BLaER1 (cell line): ENCODE results near the gene MYH14.

Source experiments
- H3K27ac ChIP-seq: shearing (Covaris generic); formaldehyde crosslinking; 2 replicates; pipeline ENCODE4 v1.8.1; 2022
- H3K27me3 ChIP-seq: shearing (Covaris generic); formaldehyde crosslinking; 2 replicates; pipeline ENCODE4 v1.8.1; 2022
- H3K36me3 ChIP-seq: shearing (Covaris generic); formaldehyde crosslinking; 2 replicates; pipeline ENCODE4 v1.8.1; 2022
- H3K4me1 ChIP-seq: shearing (Covaris generic); formaldehyde crosslinking; 2 replicates; pipeline ENCODE4 v1.8.1; 2022
- H3K4me2 ChIP-seq: shearing (Covaris generic); formaldehyde crosslinking; 2 replicates; pipeline ENCODE4 v1.8.1; 2022
- H3K4me3 ChIP-seq: shearing (Covaris generic); formaldehyde crosslinking; 2 replicates; pipeline ENCODE4 v1.8.1; 2022
- H3K9ac ChIP-seq: shearing (Covaris generic); formaldehyde crosslinking; 2 replicates; pipeline ENCODE4 v1.8.1; 2022
- H3K9me3 ChIP-seq: shearing (Covaris generic); formaldehyde crosslinking; 2 replicates; pipeline ENCODE4 v1.8.1; 2022
- H4K20me1 ChIP-seq: shearing (Covaris generic); formaldehyde crosslinking; 2 replicates; pipeline ENCODE4 v1.8.1; 2022
- Cebpa-rat ChIP-seq: shearing (Covaris generic); IDR thresholded peaks from 2 replicates; pipeline ENCODE4 v1.8.1; 2022

Gene MYH14

DNA sequence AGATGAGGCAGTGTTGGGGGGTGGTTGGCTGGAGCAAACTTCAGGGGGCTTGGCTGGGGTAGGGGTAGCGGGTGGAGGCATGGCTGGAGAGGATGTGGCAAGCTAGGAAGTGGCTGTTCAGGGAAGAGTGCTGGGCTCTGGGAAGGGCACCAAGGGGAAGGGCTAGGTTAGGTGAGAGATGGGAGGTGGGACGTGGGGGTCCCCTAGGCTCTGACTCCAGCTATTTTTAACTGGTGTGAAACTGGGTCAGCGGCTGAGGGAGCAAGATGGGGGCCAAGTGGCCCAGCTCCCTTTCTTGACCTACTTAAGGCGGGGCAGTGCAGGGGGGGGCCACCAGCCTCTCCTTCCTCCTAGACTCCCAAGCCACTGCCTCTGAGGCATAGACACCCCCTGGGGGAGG, 118.4 kb downstream of the MYH14 start:
- TF ChIP-seq Cebpa-rat: no peak
- H3K4me1 ChIP-seq: peaks cover 14% of the 10 kb centered on the region
- no peak overlapping the region for H3K27ac ChIP-seq
- peaks cover 58% of the 10 kb centered on the region for H3K27me3 ChIP-seq
- H3K4me3 ChIP-seq: no peak overlapping the region
- no peak overlapping the region for H3K4me2 ChIP-seq
- no peaks in the 10 kb centered on the region for H3K9me3 ChIP-seq
- H3K9ac ChIP-seq: no peak overlapping the region
- no peaks in the 10 kb centered on the region for H3K36me3 ChIP-seq
- peaks cover 6% of the 10 kb centered on the region; the same call in 1 of the 2 replicates for H4K20me1 ChIP-seq

DNA sequence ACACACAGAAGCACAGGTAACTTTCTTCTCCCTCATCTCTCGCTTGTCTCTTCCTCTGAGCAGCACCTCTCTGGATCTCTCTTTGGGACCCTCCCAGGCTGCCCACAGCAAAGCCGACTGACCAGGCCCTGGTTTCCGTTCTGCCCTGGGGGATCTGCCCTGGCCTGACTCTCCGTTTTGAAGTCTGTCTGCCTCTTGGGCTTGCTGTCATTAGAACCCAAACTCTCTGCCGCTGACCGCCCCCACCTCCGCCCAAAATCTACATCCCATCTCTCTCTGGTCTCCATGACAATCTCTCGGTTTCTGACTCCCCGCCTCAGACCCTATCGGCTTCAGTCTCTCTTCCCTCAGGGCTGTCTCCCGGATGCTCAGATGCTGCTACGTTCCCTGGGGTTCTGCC, 118.8 kb downstream of the MYH14 start:
- H3K4me3 ChIP-seq: no peak overlapping the region
- H3K4me1 ChIP-seq: peaks cover 14% of the 10 kb centered on the region
- H4K20me1 ChIP-seq: peaks cover 6% of the 10 kb centered on the region; the same call in 1 of the 2 replicates
- H3K4me2 ChIP-seq: no peak overlapping the region
- H3K9me3 ChIP-seq: no peaks in the 10 kb centered on the region
- H3K36me3 ChIP-seq: no peaks in the 10 kb centered on the region
- TF ChIP-seq Cebpa-rat: no peak
- no peak overlapping the region for H3K27ac ChIP-seq
- H3K9ac ChIP-seq: no peak overlapping the region
- peaks cover 58% of the 10 kb centered on the region for H3K27me3 ChIP-seq

GRCh38 chr19:50322931-50323781, 119.7 kb downstream of the MYH14 start:
- Histone ChIP-seq H3K4me3 (no peak overlapping the region), H3K4me1 (peaks cover 14% of the 10 kb centered on the region), H3K36me3 (no peaks in the 10 kb centered on the region), H3K9ac (no peak overlapping the region), H3K9me3 (no peaks in the 10 kb centered on the region; the same call in 1 of the 2 replicates), H3K4me2 (no peak overlapping the region), H4K20me1 (peaks cover 6% of the 10 kb centered on the region; the same call in 1 of the 2 replicates), H3K27ac (no peak overlapping the region), H3K27me3 (peaks cover 58% of the 10 kb centered on the region)
- no peak for TF ChIP-seq Cebpa-rat

GRCh38 chr19:50323782-50324133, 120.3 kb downstream of the MYH14 start:
- TF ChIP-seq Cebpa-rat: no peak
- Histone ChIP-seq H3K4me3 (no peak overlapping the region), H3K4me1 (peaks cover 14% of the 10 kb centered on the region), H3K4me2 (no peak overlapping the region), H3K27me3 (peaks cover 57% of the 10 kb centered on the region), H3K36me3 (no peaks in the 10 kb centered on the region), H4K20me1 (peaks cover 6% of the 10 kb centered on the region; the same call in 1 of the 2 replicates), H3K9ac (no peak overlapping the region), H3K27ac (no peak overlapping the region), H3K9me3 (peaks cover 5% of the 10 kb centered on the region)

DNA sequence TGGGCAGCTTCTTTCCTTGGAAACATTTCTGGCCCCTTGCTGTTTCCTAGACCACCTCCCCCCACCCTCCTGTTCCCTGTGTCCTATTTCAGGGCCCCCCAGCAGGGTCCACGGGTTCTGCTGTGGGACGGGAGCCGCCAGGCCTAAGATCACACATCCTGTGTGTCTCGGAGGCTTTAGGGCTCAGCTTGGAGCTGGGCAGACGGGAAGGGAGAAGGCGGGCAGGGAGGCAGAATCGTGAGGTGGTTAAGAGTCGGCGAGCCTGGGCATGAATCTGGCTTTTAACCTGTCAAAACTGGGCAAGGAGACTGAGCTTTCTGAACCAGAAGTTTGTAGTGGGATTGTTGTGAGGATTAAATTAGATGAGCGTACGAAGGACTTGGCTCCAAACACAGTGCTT, 120.9 kb downstream of the MYH14 start:
- no peak for TF ChIP-seq Cebpa-rat
- Histone ChIP-seq H3K27ac (no peak overlapping the region), H3K9ac (no peak overlapping the region), H4K20me1 (peaks cover 6% of the 10 kb centered on the region; the same call in 1 of the 2 replicates), H3K27me3 (peaks cover 51% of the 10 kb centered on the region), H3K4me2 (no peak overlapping the region), H3K36me3 (no peaks in the 10 kb centered on the region), H3K4me1 (peaks cover 14% of the 10 kb centered on the region), H3K9me3 (peaks cover 8% of the 10 kb centered on the region), H3K4me3 (no peak overlapping the region)

DNA sequence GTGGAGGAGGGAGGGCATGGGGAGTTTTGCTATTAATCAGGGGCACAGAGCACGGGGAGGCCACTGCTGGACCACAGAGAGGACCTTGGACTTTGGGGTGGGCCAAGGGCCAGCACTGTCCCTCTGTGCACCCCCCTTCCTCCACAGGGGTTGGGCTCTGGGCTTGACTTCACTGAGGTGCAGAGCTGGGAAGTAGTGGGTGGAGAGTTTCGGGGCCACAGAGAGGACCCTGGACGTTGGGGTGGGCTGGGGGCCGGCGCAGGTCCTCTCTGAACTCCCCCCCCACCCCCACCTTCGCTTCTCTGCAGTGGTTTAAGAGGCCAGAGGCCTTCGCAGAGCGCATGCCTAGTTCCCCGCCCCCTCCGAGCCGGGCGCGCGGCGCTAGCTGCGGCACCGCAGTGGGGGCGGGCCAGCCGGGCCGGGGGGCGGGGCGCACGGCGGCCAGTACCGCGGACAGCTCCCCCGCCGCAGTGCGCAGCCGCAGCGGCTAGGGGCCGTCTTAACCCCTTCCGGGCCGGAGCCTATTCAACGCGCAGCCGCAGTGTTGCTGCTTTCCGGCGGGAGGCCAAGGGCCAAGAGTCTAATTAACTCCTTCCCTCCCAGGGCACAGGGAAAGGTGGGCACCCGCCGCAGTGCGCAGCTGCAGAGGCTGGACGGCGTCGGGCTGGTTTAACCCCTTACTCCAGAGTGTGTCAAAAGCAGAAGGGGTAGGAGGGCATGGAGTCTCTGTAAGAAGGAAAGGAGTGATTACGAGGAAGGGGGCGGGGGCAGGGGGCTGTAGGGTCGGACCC, 122.1 kb downstream of the MYH14 start:
- peak overlapping the region; percentile 56 for H3K4me3 ChIP-seq
- no peak for TF ChIP-seq Cebpa-rat
- peak overlapping the region; percentile 91 for H3K4me2 ChIP-seq
- H4K20me1 ChIP-seq: peaks cover 6% of the 10 kb centered on the region; the same call in 1 of the 2 replicates
- H3K4me1 ChIP-seq: peaks cover 22% of the 10 kb centered on the region
- peaks cover 46% of the 10 kb centered on the region for H3K27me3 ChIP-seq
- peaks cover 13% of the 10 kb centered on the region for H3K9me3 ChIP-seq
- H3K9ac ChIP-seq: no peak overlapping the region
- H3K36me3 ChIP-seq: no peaks in the 10 kb centered on the region
- no peak overlapping the region for H3K27ac ChIP-seq

DNA sequence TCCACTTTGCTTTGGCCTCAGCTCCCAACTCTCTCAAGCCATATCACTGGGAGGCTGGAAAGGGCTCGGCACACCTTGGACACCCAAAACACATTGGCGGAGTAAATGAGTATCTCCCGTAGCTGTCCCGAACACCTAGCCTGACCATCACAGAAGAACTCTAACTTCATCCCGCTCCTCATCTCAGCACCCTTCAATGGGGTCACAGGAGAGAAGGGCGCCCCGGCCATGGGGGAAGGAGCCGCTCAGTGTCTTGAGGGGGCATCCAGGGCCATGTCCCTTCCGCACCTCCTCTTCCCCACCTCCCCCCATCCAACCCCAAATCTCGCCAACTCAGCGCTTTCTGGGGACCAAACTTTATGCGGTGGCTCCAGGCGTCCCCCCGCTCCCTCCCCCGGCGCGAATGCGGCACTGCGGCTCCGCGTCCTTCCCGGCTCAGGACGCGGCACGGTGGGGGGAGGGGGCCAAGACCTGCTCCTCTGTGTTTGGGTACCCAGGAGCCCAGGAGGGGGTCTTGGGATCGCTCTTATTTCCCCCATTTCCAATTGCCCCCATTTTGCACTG, 122.8 kb downstream of the MYH14 start:
- Histone ChIP-seq H3K4me3 (peak overlapping the region; percentile 56), H3K4me1 (peaks cover 24% of the 10 kb centered on the region), H3K9ac (no peak overlapping the region), H3K9me3 (peaks cover 13% of the 10 kb centered on the region), H3K27ac (no peak overlapping the region), H4K20me1 (peaks cover 6% of the 10 kb centered on the region; the same call in 1 of the 2 replicates), H3K4me2 (peak overlapping the region; percentile 91), H3K27me3 (peaks cover 46% of the 10 kb centered on the region), H3K36me3 (no peaks in the 10 kb centered on the region)
- no peak for TF ChIP-seq Cebpa-rat

GRCh38 chr19:50327013-50327412, 123.6 kb downstream of the MYH14 start:
- no peak overlapping the region for H3K4me3 ChIP-seq

DNA sequence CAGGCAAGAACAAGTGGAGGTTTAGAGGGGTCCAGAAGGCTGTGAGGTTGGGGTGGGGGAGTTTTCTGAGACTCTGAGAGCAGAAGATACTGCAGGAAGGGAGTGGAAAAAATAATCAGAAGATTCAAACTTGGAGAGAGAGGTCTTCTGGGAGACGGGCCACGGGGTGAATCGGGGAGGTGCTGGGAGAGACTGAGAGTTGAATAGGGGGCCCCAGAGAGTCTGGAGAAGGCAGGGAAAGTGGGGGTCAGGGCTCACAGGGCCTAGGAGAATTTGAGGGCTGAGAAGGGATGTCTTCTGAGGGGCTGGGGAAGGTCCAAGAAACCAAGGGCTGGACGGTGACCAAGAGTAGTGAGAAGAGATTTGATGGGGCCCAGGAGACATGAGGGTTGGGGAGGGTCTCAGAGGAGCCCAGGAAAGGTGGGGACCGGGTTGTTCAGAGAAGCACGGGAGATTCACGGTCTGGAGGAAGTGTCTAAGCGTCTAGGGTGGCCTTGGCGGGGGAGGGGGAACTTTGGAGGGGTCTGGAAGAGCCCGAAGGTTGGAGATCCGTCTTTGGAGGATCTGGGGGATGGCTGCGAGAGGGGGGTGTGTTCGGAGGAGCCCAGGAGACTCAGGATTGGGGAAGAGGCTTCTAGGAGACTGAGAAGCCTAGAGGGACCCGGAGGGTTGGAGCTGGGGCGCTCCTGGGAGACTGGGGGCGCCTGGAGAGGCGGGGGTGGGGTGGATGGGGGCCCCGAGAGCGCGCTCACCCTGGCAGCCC, 124.2 kb downstream of the MYH14 start:
- no peak overlapping the region for H3K4me2 ChIP-seq
- no peak overlapping the region for H3K4me3 ChIP-seq
- H3K27me3 ChIP-seq: peaks cover 56% of the 10 kb centered on the region
- no peaks in the 10 kb centered on the region for H3K36me3 ChIP-seq
- peaks cover 13% of the 10 kb centered on the region for H3K9me3 ChIP-seq
- TF ChIP-seq Cebpa-rat: no peak
- H3K9ac ChIP-seq: no peak overlapping the region
- peaks cover 36% of the 10 kb centered on the region for H3K4me1 ChIP-seq
- H4K20me1 ChIP-seq: peaks cover 6% of the 10 kb centered on the region; the same call in 1 of the 2 replicates
- H3K27ac ChIP-seq: no peak overlapping the region

More at GRCh38 chr19:50327013-50327412, 123.6 kb downstream of the MYH14 start:
- peaks cover 6% of the 10 kb centered on the region; the same call in 1 of the 2 replicates for H4K20me1 ChIP-seq
- H3K36me3 ChIP-seq: no peaks in the 10 kb centered on the region
- no peak overlapping the region for H3K9ac ChIP-seq
- no peak overlapping the region for H3K27ac ChIP-seq
- no peak for TF ChIP-seq Cebpa-rat
- no peak overlapping the region for H3K4me2 ChIP-seq
- H3K4me1 ChIP-seq: peaks cover 32% of the 10 kb centered on the region
- H3K27me3 ChIP-seq: peaks cover 50% of the 10 kb centered on the region
- H3K9me3 ChIP-seq: peaks cover 13% of the 10 kb centered on the region
